H1 (cell line): ENCODE results near the gene RABGAP1. TPM values are rescaled to one million over a fixed set of nuclear protein-coding genes. Genes with fewer than 3 reads are reported as not detected.

ENCODE experiments used
- CTCF ChIA-PET: fragments of 300-600 bp; sonication (Branson Sonifier 250); formaldehyde crosslinking; loops from one replicate; lab custom pipeline; 2021; ENCODE audit not compliant: partially characterized antibody; lab: Charles Lee
- POLR2A ChIA-PET: fragments of 300-600 bp; sonication (Branson Sonifier 250); formaldehyde crosslinking; loops from one replicate; lab custom pipeline; 2021; ENCODE audit warnings: inconsistent platforms; ENCODE audit not compliant: partially characterized antibody; lab: Charles Lee
- DNase-seq, 2 experiments: peaks; one replicate each; pipeline versions ENCODE4 v3.0.0 to v3.0.0-alpha.2; 2010 to 2022; ENCODE audit warnings: low spot score in 2 of 2, low read depth in 1 of 2, mixed read lengths in 1 of 2
- FAIRE-seq: peaks from 2 replicates; lab custom pipeline; 2011; peaks lifted over from hg19 to GRCh38; lab: Jason Lieb, UNC
- H2AFZ ChIP-seq: 2 replicates; pipeline ENCODE4 v1.8.1; 2012; ENCODE audit warnings: low read length, inconsistent platforms
- H2AK5ac ChIP-seq: 2 replicates; pipeline ENCODE4 v1.6.1; 2013; ENCODE audit warnings: low read depth, low read length
- H2BK120ac ChIP-seq: replicated peaks from 2 replicates; pipeline ENCODE3; 2013; ENCODE audit warnings: low read depth, low read length, inconsistent platforms
- H2BK12ac ChIP-seq: 2 replicates; pipeline ENCODE4 v1.6.1; 2013; ENCODE audit warnings: low read depth, low read length
- H2BK15ac ChIP-seq: 2 replicates; pipeline ENCODE4 v1.6.1; 2013; ENCODE audit warnings: low read length
- H2BK20ac ChIP-seq: 2 replicates; pipeline ENCODE4 v1.6.1; 2013; ENCODE audit warnings: low read length
- H2BK5ac ChIP-seq: 2 replicates; pipeline ENCODE4 v1.6.1; 2013; ENCODE audit warnings: low read depth, low read length
- H3K14ac ChIP-seq: 2 replicates; pipeline ENCODE4 v1.6.1; 2013; ENCODE audit warnings: inconsistent platforms; ENCODE audit not compliant: insufficient read length
- H3K18ac ChIP-seq: 2 replicates; pipeline ENCODE4 v1.6.1; 2013; ENCODE audit warnings: low read length; ENCODE audit errors: extremely low read depth
- H3K23ac ChIP-seq: 2 replicates; pipeline ENCODE4 v1.6.1; 2013; ENCODE audit warnings: inconsistent platforms; ENCODE audit not compliant: insufficient read length
- H3K23me2 ChIP-seq: 2 replicates; pipeline ENCODE4 v1.6.1; 2013; ENCODE audit warnings: low read depth, low read length
- H3K27ac ChIP-seq: 2 replicates; pipeline ENCODE4 v1.6.1; 2011; ENCODE audit warnings: low read depth, low read length, inconsistent platforms
- H3K27me3 ChIP-seq, 4 experiments: replicated peaks in 1 of 4; 1 replicate in 1 of 4; 2 replicates in 3 of 4; pipeline versions ENCODE4 v1.6.1 to v1.8.1; 2011 to 2013; ENCODE audit warnings: low read length in 3 of 4, mild to moderate bottlenecking in 3 of 4, inconsistent platforms in 2 of 4, mixed read lengths in 2 of 4, moderate library complexity in 1 of 4; ENCODE audit not compliant: control insufficient read depth in 3 of 4, insufficient read depth in 3 of 4; ENCODE audit errors: extremely low read depth in 1 of 4
- H3K36me3 ChIP-seq, 4 experiments: 2 replicates each; pipeline versions ENCODE4 v1.6.1 to v1.8.1; 2011 to 2013; ENCODE audit warnings: mild to moderate bottlenecking in 4 of 4, low read length in 3 of 4, moderate library complexity in 2 of 4, control low read depth in 1 of 4, inconsistent platforms in 1 of 4; ENCODE audit not compliant: insufficient read depth in 4 of 4, control insufficient read depth in 2 of 4
- H3K4ac ChIP-seq: replicated peaks from 2 replicates; pipeline ENCODE3; 2013; ENCODE audit warnings: low read length, low read depth, mixed read lengths, inconsistent platforms; ENCODE audit not compliant: insufficient read length
- H3K4me1 ChIP-seq, 4 experiments: replicated peaks in 1 of 4; 1 replicate in 1 of 4; 2 replicates in 3 of 4; pipeline versions ENCODE4 v1.6.1 to v1.8.1; 2011 to 2013; ENCODE audit warnings: low read length in 3 of 4, inconsistent platforms in 2 of 4, mixed read lengths in 1 of 4; ENCODE audit not compliant: insufficient read depth in 4 of 4, control insufficient read depth in 3 of 4
- H3K4me2 ChIP-seq, 2 experiments: 2 replicates each; pipeline versions ENCODE4 v1.6.1 to v1.8.1; 2011 to 2013; ENCODE audit warnings: low read depth in 2 of 2, low read length in 2 of 2, control low read depth in 1 of 2, inconsistent platforms in 1 of 2, mild to moderate bottlenecking in 1 of 2; ENCODE audit not compliant: insufficient read depth in 1 of 2
- H3K4me3 ChIP-seq, 4 experiments: fragments of 200-600, 300-600 bp in 1 of 4; sonication (generic), shearing (Covaris generic), sonication (Bioruptor Twin) in 1 of 4; 2 replicates each; pipeline versions ENCODE4 v1.5.1 to v1.8.1; 2011 to 2016; ENCODE audit warnings: low read length in 4 of 4, low read depth in 3 of 4, control low read depth in 2 of 4, inconsistent platforms in 2 of 4, mild to moderate bottlenecking in 2 of 4, mixed read lengths in 1 of 4, moderate library complexity in 1 of 4; ENCODE audit not compliant: insufficient read depth in 2 of 4; ENCODE audit errors: extremely low read depth in 1 of 4
- H3K56ac ChIP-seq: replicated peaks from 2 replicates; pipeline ENCODE3; 2013; ENCODE audit warnings: low read depth, mild to moderate bottlenecking, mixed read lengths, low read length, inconsistent platforms; ENCODE audit not compliant: insufficient read length
- H3K79me1 ChIP-seq: 2 replicates; pipeline ENCODE4 v1.6.1; 2013; ENCODE audit warnings: low read depth, low read length, control low read depth
- H3K79me2 ChIP-seq, 2 experiments: 2 replicates each; pipeline versions ENCODE4 v1.6.1 to v1.8.1; 2012 to 2013; ENCODE audit warnings: low read length in 2 of 2, mild to moderate bottlenecking in 2 of 2, inconsistent platforms in 1 of 2; ENCODE audit not compliant: insufficient read depth in 2 of 2, control insufficient read depth in 1 of 2
- H3K9ac ChIP-seq, 4 experiments: replicated peaks in 1 of 4; 1 replicate in 1 of 4; 2 replicates in 3 of 4; pipeline versions ENCODE4 v1.6.1 to v1.8.1; 2011 to 2013; ENCODE audit warnings: low read depth in 3 of 4, low read length in 3 of 4, control low read depth in 2 of 4, mild to moderate bottlenecking in 2 of 4, moderate library complexity in 2 of 4, inconsistent platforms in 1 of 4; ENCODE audit errors: extremely low read depth in 1 of 4
- H3K9me3 ChIP-seq, 2 experiments: 2 replicates each; pipeline versions ENCODE4 v1.6.1 to v1.8.1; 2012 to 2013; ENCODE audit warnings: mild to moderate bottlenecking in 2 of 2, moderate library complexity in 2 of 2, control low read depth in 1 of 2, inconsistent platforms in 1 of 2, low read depth in 1 of 2, low read length in 1 of 2, mixed read lengths in 1 of 2; ENCODE audit not compliant: insufficient read depth in 2 of 2
- H4K20me1 ChIP-seq, 2 experiments: replicated peaks in 1 of 2; 2 replicates each; pipeline versions ENCODE3 to v1.8.1; 2011 to 2013; ENCODE audit warnings: inconsistent platforms in 2 of 2, low read length in 2 of 2, mild to moderate bottlenecking in 1 of 2; ENCODE audit not compliant: insufficient read depth in 2 of 2, control insufficient read depth in 1 of 2
- H4K5ac ChIP-seq: 2 replicates; pipeline ENCODE4 v1.6.1; 2013; ENCODE audit warnings: low read length, low read depth, mixed read lengths, inconsistent platforms; ENCODE audit not compliant: insufficient read length
- H4K8ac ChIP-seq: 2 replicates; pipeline ENCODE4 v1.8.0; 2013; ENCODE audit warnings: mild to moderate bottlenecking, moderate library complexity, low read length, inconsistent platforms; ENCODE audit not compliant: insufficient read depth; ENCODE audit errors: extremely low read depth
- H4K91ac ChIP-seq: replicated peaks from 2 replicates; pipeline ENCODE3; 2013; ENCODE audit warnings: low read length, mixed read lengths, inconsistent platforms; ENCODE audit not compliant: insufficient read length
- ASH2L ChIP-seq: fragments of 200-600, 300-600 bp; sonication (generic); IDR thresholded peaks from one replicate; pipeline ENCODE4 v1.7.1; 2017; ENCODE audit warnings: low read length
- BACH1 ChIP-seq: IDR thresholded peaks from 2 replicates; pipeline ENCODE4 v1.6.1; 2012; ENCODE audit warnings: low read length, improper control_type of control experiment
- CHD1 ChIP-seq: IDR thresholded peaks from 2 replicates; pipeline ENCODE4 v1.6.1; 2012; ENCODE audit warnings: low read depth, low read length, improper control_type of control experiment
- NRF1 ChIP-seq: IDR thresholded peaks from 2 replicates; pipeline ENCODE4 v1.6.1; 2011; ENCODE audit warnings: mild to moderate bottlenecking, low read depth, low read length, improper control_type of control experiment
- WGBS, 2 experiments: shearing (Covaris generic) in 1 of 2; methylation state at CpG; one replicate each; pipeline versions ENCODE4 v1.1.6 to v1.1.7; 2013 to 2015; ENCODE audit warnings: low lambda C conversion rate in 2 of 2, mixed read lengths in 2 of 2, inconsistent platforms in 1 of 2, low coverage in 1 of 2, missing lambda C conversion rate in 1 of 2; ENCODE audit not compliant: insufficient replicate concordance in 2 of 2, insufficient coverage in 1 of 2, insufficient read length in 1 of 2; ENCODE audit errors: extremely low coverage in 1 of 2, missing lambda C conversion rate in 1 of 2; 5-methylcytosine and 5-hydroxymethylcytosine counted together
- polyA plus RNA-seq, 7 experiments: library from polyadenylated mRNA; depleted of rRNA in 3 of 7; stranded (reverse) in 5 of 7; unstranded in 2 of 7; fragments of >200 nt in 5 of 7; fragments of 200-250 nt in 2 of 7; gene quantifications; 1 replicate in 5 of 7; 2 replicates in 1 of 7; 4 replicates in 1 of 7; pipeline versions ENCODE4 v1.2.1 to v1.2.3, GENCODE V29; 2011 to 2013; ENCODE audit warnings: missing spikeins in 2 of 7, mixed read lengths in 2 of 7
- total RNA-seq: library from RNA; stranded (reverse); fragmentation: NEBNext Ultra II Directional; extraction: Animal tissue kit (Norgen Biotek cat#: 25700); gene quantifications from 2 replicates; pipeline ENCODE4 v1.2.1, GENCODE V29; 2021
- TF ChIP-seq, protein P1 (sequence below): IDR thresholded peaks from 2 replicates; pipeline ENCODE4 v1.6.1; 2012; ENCODE audit warnings: inconsistent platforms

RABGAP1 gene
- total and polyA plus RNA-seq, 2 of the 8 experiments (the other 6 are each of a cell fraction or from before 2014, with no cell fraction given) = 15.7 to 38.3 TPM

DNA sequence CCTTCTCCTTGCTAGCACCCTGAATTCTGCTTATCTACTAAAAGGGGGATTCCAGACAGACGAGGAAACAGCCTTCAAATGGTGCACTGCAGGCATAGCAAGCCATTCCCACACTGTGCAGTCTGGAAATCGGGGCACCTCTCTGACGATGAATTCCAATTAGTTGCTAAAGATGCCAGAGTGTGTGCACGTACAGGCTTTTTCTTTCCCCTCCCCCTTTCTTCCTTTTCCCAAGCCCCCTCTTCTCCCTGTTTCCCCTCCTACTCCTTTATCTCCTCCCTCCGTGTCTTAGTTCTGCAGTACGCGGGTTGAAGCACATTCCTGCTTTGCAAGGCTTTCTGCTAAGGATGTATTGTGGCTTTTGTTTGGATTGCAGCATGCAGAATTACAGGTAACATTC lies 92.5 kb downstream of the RABGAP1 start, which contains the start of gene GPR21:
TSS of gene GPR21 (plus strand) at position 316 of the 400 bp plus-strand sequence. CDS start 900 bp downstream, outside the sequence.
- no peak within 1 kb of the TSS for H2BK20ac ChIP-seq
- no peak within 1 kb of the TSS for H3K4me2 ChIP-seq
- no peaks in the 10 kb centered on the region for H3K23me2 ChIP-seq
- no peak within 1 kb of the TSS for H3K4me3 ChIP-seq
- no peak within 1 kb of the TSS for H2AK5ac ChIP-seq
- no peak within 1 kb of the TSS for H3K14ac ChIP-seq
- no peak within 1 kb of the TSS for H3K27ac ChIP-seq
- H3K36me3 ChIP-seq = peaks cover 0 to 6% (median 4%) of the 10 kb centered on the region in 4 experiments; a peak in 5 of 8 replicates
- peaks cover 0 to 2% of the 10 kb centered on the region in 2 experiments for H4K20me1 ChIP-seq
- H3K56ac ChIP-seq = no peak within 1 kb of the TSS
- H2AFZ ChIP-seq = no peak within 1 kb of the TSS
- ChIA-PET POLR2A (no interaction called here), CTCF (no interaction called here)
- no peak within 1 kb of the TSS for H4K5ac ChIP-seq
- no peak within 1 kb of the TSS for H3K23ac ChIP-seq
- FAIRE-seq = no peak
- H3K9ac ChIP-seq = no peak within 1 kb of the TSS
- H2BK120ac ChIP-seq = no peak within 1 kb of the TSS
- no peaks in the 10 kb centered on the region for H3K79me2 ChIP-seq
- H4K8ac ChIP-seq = no peak within 1 kb of the TSS
- no peak within 1 kb of the TSS for H4K91ac ChIP-seq
- H3K27me3 ChIP-seq = no peaks in the 10 kb centered on the region
- TF ChIP-seq, protein P1, sequence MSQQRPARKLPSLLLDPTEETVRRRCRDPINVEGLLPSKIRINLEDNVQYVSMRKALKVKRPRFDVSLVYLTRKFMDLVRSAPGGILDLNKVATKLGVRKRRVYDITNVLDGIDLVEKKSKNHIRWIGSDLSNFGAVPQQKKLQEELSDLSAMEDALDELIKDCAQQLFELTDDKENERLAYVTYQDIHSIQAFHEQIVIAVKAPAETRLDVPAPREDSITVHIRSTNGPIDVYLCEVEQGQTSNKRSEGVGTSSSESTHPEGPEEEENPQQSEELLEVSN = no peak
- TF ChIP-seq CHD1 (no peak), NRF1 (no peak), BACH1 (no peak), ASH2L (no peak)
- TF ChIP-seq, all 59 proteins: peak for 0
- 82% methylated on average over 7 of the region's 7 CpGs; no CpG with 5 or more reads in 1 of the 2 experiments for WGBS, 2 experiments
- H3K4me1 ChIP-seq = peaks cover 0 to 4% (median 0%) of the 10 kb centered on the region in 4 experiments; a peak in 1 of 7 replicates
- H3K4ac ChIP-seq = no peak within 1 kb of the TSS
- no peaks in the 10 kb centered on the region; the same call in 1 of the 2 replicates for H3K79me1 ChIP-seq
- no peak within 1 kb of the TSS for H3K18ac ChIP-seq
- no peak within 1 kb of the TSS for H2BK15ac ChIP-seq
- H2BK5ac ChIP-seq = no peak within 1 kb of the TSS
- no peak for DNase-seq
- H3K9me3 ChIP-seq = no peaks in the 10 kb centered on the region
- H2BK12ac ChIP-seq = no peak within 1 kb of the TSS
